ENCODE results near the gene CAPN5. TPM values are rescaled to one million over a fixed set of nuclear protein-coding genes. Genes with fewer than 3 reads are reported as not detected.
"Not testable (repeated sequence)": the region's sequence is repeated elsewhere in the genome, so short reads cannot be mapped to it uniquely, and the experiment has no call there.

Gene CAPN5
- total RNA-seq, 1 donor from 2014 or later: 6.5 TPM

- no peak for ATAC-seq
- no peaks in the 10 kb centered on the region for H3K36me3 ChIP-seq
- H3K4me1 ChIP-seq: no peaks in the 10 kb centered on the region
- DNase-seq: peak; percentile 41
- no peaks in the 10 kb centered on the region for H3K27me3 ChIP-seq
- H3K27ac ChIP-seq: no peak overlapping the region
- TF ChIP-seq CTCF (IDR thresholded peaks at IDR 0.05): no peak
- intact Hi-C loops (cut with DNase I): loop anchor here (5.0 kb wide), 1 partner anchor 47 kb away; no protein-coding TSS in a partner anchor
- no peak overlapping the region for H3K4me3 ChIP-seq
- H3K9me3 ChIP-seq: no peaks in the 10 kb centered on the region
These were observed 27.4 kb downstream of the CAPN5 start for GRCh38 chr11:77093987-77094840.

GRCh38 chr11:77094841-77095365 is 28.1 kb downstream of the CAPN5 start:
- H3K36me3 ChIP-seq: no peaks in the 10 kb centered on the region
- no peak for ATAC-seq
- H3K27ac ChIP-seq: no peak overlapping the region
- H3K4me3 ChIP-seq: no peak overlapping the region
- no peaks in the 10 kb centered on the region for H3K27me3 ChIP-seq
- H3K9me3 ChIP-seq: no peaks in the 10 kb centered on the region
- intact Hi-C loops (cut with DNase I): loop anchor here (5.0 kb wide), 1 partner anchor 48 kb away; no protein-coding TSS in a partner anchor
- no peak for TF ChIP-seq CTCF (IDR thresholded peaks at IDR 0.05)
- no peaks in the 10 kb centered on the region for H3K4me1 ChIP-seq
- peak; percentile 54 for DNase-seq

GRCh38 chr11:77095551-77096490 is 29.1 kb downstream of the CAPN5 start:
- H3K36me3 ChIP-seq: no peaks in the 10 kb centered on the region
- intact Hi-C loops (cut with DNase I): no loop called here
- DNase-seq (peak; percentile 57), ATAC-seq (no peak)
- no peak overlapping the region for H3K27ac ChIP-seq
- no peak overlapping the region for H3K4me3 ChIP-seq
- no peaks in the 10 kb centered on the region for H3K9me3 ChIP-seq
- TF ChIP-seq CTCF (IDR thresholded peaks at IDR 0.05): no peak
- no peaks in the 10 kb centered on the region for H3K4me1 ChIP-seq
- no peaks in the 10 kb centered on the region for H3K27me3 ChIP-seq

- intact Hi-C loops (cut with DNase I): no loop called here
- Histone ChIP-seq H3K36me3 (no peaks in the 10 kb centered on the region), H3K9me3 (no peaks in the 10 kb centered on the region), H3K4me1 (no peaks in the 10 kb centered on the region), H3K4me3 (no peak overlapping the region), H3K27ac (no peak overlapping the region), H3K27me3 (no peaks in the 10 kb centered on the region)
- no peak for TF ChIP-seq CTCF (IDR thresholded peaks at IDR 0.05)
- ATAC-seq (no peak), DNase-seq (peak; percentile 38)
These were observed 29.8 kb downstream of the CAPN5 start for GRCh38 chr11:77096591-77097019.

GRCh38 chr11:77097180-77097579 is 30.4 kb downstream of the CAPN5 start:
- H3K4me1 ChIP-seq; H3K9me3 ChIP-seq; H3K4me3 ChIP-seq; intact Hi-C loops (cut with DNase I); H3K36me3 ChIP-seq; H3K27ac ChIP-seq; DNase-seq; ATAC-seq; H3K27me3 ChIP-seq: not testable (repeated sequence)
